ENCODE results near the gene APLNR. TPM values are rescaled to one million over a fixed set of nuclear protein-coding genes. Genes with fewer than 3 reads are reported as not detected.

The APLNR gene
- total RNA-seq, 1 experiment from 2014 or later, result 0.39 TPM

DNA sequence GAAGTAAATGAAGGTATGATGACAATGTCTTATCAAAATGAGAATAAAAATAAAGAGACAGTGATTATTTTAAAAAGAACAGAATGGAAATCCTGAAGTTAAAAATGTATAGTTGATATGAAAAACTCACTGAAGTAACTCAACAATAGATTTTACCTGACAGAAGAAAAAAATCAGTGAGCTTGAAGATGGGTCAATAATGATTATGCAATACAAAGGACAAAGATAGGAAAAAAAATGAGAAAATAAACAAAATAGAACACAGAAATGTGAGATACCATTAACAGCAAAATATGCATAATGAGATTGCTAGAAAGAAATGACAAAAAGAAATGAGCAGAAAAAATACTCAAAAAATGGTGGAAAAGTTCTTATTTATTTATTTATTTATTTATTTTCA is 19.1 kb upstream of the APLNR start:
- Mint-ChIP-seq H3K9me3 (peaks cover 8 to 14% of the 10 kb centered on the region in 2 experiments; a peak in 4 of 5 replicates), H3K4me1 (peaks cover 3 to 5% of the 10 kb centered on the region in 2 experiments; a peak in 1 of 4 replicates), H3K4me3 (no peak overlapping the region), H3K36me3 (ENCODE audit: insufficient read depth in 1 of 3, low read depth in 3 of 3) (peaks cover 0 to 19% (median 6%) of the 10 kb centered on the region in 3 experiments; a peak in 4 of 7 replicates), H3K27me3 (ENCODE audit: low read depth) (peaks cover 1% of the 10 kb centered on the region), H3K27ac (no peak overlapping the region)
- Histone ChIP-seq H3K56ac (ENCODE audit: insufficient read length, low read depth, low read length) (no peak overlapping the region), H3K9me3 (ENCODE audit: control insufficient read depth, low read depth, low read length) (no peaks in the 10 kb centered on the region), H3K4me2 (ENCODE audit: insufficient read depth, insufficient read length, low read length) (no peak overlapping the region), H2BK5ac (ENCODE audit: insufficient read length, low read length) (no peak overlapping the region), H3K79me1 (ENCODE audit: insufficient read depth, low read depth, low read length, poor library complexity, severe bottlenecking) (no peaks in the 10 kb centered on the region), H3K4me1 (ENCODE audit: insufficient read depth, low read length) (no peaks in the 10 kb centered on the region; the same call in 1 of the 2 replicates), H2BK120ac (ENCODE audit: low read depth, low read length, poor library complexity, severe bottlenecking) (no peak overlapping the region), H3K4ac (ENCODE audit: low read depth, low read length) (no peak overlapping the region), H2AFZ (ENCODE audit: low read length) (no peak overlapping the region), H3K23me2 (ENCODE audit: insufficient read length, low read depth, low read length, poor library complexity, severe bottlenecking) (no peaks in the 10 kb centered on the region), H3K79me2 (ENCODE audit: insufficient read depth, low read length) (no peaks in the 10 kb centered on the region), H3K18ac (ENCODE audit: insufficient read length, low read depth, low read length) (no peak overlapping the region), H3K14ac (ENCODE audit: insufficient read depth, low read length) (no peak overlapping the region), H4K8ac (replicated peaks; ENCODE audit: insufficient read length, low read depth, low read length) (no peak overlapping the region), H2BK20ac (ENCODE audit: low read depth, low read length, poor library complexity, severe bottlenecking) (no peak overlapping the region), H3K9ac (ENCODE audit: extremely low read depth, insufficient read length, low read length) (no peak overlapping the region), H4K20me1 (ENCODE audit: control insufficient read depth, insufficient read depth, insufficient read length) (no peaks in the 10 kb centered on the region), H4K5ac (ENCODE audit: insufficient read length, low read depth, low read length) (no peak overlapping the region), H2BK12ac (ENCODE audit: insufficient read length, low read depth, low read length) (no peak overlapping the region), H3K27me3 (ENCODE audit: insufficient read depth, low read length) (no peaks in the 10 kb centered on the region), H2AK5ac (ENCODE audit: insufficient read length, low read length) (no peak overlapping the region), H3T11ph (ENCODE audit: low read length) (no peak overlapping the region), H2BK15ac (ENCODE audit: low read depth, low read length) (no peak overlapping the region), H3K23ac (ENCODE audit: insufficient read length, low read depth, low read length) (no peak overlapping the region), H3K27ac (ENCODE audit: insufficient read length, low read depth, low read length) (no peak overlapping the region), H4K91ac (ENCODE audit: insufficient read length, low read depth, low read length) (no peak overlapping the region)
- TF ChIP-seq, protein P1, sequence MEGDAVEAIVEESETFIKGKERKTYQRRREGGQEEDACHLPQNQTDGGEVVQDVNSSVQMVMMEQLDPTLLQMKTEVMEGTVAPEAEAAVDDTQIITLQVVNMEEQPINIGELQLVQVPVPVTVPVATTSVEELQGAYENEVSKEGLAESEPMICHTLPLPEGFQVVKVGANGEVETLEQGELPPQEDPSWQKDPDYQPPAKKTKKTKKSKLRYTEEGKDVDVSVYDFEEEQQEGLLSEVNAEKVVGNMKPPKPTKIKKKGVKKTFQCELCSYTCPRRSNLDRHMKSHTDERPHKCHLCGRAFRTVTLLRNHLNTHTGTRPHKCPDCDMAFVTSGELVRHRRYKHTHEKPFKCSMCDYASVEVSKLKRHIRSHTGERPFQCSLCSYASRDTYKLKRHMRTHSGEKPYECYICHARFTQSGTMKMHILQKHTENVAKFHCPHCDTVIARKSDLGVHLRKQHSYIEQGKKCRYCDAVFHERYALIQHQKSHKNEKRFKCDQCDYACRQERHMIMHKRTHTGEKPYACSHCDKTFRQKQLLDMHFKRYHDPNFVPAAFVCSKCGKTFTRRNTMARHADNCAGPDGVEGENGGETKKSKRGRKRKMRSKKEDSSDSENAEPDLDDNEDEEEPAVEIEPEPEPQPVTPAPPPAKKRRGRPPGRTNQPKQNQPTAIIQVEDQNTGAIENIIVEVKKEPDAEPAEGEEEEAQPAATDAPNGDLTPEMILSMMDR (conservative IDR thresholded peaks at IDR 0.05), result no peak
- DNase-seq, result no peak
